HEK293 (cell line): ENCODE data around the gene ADAMTS9.

Source experiments
- CTCF ChIA-PET: fragments of 350-600 bp; formaldehyde crosslinking; extraction: SDS; loops from one replicate; lab custom pipeline; 2021; ENCODE audit warnings: antibody characterized with exemption; lab: Yijun Ruan, JAX
- POLR2A ChIA-PET: fragments of 300-600 bp; formaldehyde crosslinking; extraction: SDS; loops from one replicate; lab custom pipeline; 2020; ENCODE audit warnings: antibody characterized with exemption, inconsistent platforms; lab: Yijun Ruan, JAX
- H3K27ac ChIP-seq: fragments of 200-500 bp; sonication (Bioruptor generic); 2 replicates; pipeline ENCODE4 v1.5.1; 2014; ENCODE audit warnings: low read depth, low read length, control low read depth, inconsistent platforms; ENCODE audit errors: extremely low read depth
- H3K36me3 ChIP-seq, 2 experiments: fragments of 200-500 bp in 1 of 2; sonication (Bioruptor generic) in 1 of 2; 1 replicate in 1 of 2; 2 replicates in 1 of 2; pipeline ENCODE4 v1.5.1; 2014 to 2017; ENCODE audit warnings: inconsistent platforms in 2 of 2, low read length in 2 of 2; ENCODE audit not compliant: control insufficient read depth in 2 of 2, insufficient read depth in 1 of 2
- H3K4me1 ChIP-seq: fragments of 200-500 bp; sonication (Bioruptor generic); 2 replicates; pipeline ENCODE4 v1.5.1; 2014; ENCODE audit warnings: mild to moderate bottlenecking, low read length, inconsistent platforms; ENCODE audit not compliant: control insufficient read depth, insufficient read depth
- H3K4me3 ChIP-seq: 2 replicates; pipeline ENCODE4 v1.5.1; 2011; ENCODE audit warnings: low read depth, mild to moderate bottlenecking, control low read depth, low read length, moderate library complexity
- H3K9me3 ChIP-seq: fragments of 200-500 bp; sonication (Bioruptor generic); 2 replicates; pipeline ENCODE4 v1.5.1; 2014; ENCODE audit warnings: low read depth, low read length, inconsistent platforms; ENCODE audit not compliant: control insufficient read depth, insufficient read depth
- GLIS2 ChIP-seq: fragments of 450-650 bp; formaldehyde crosslinking; IDR thresholded peaks from 2 replicates; pipeline ENCODE4 v1.5.1; 2016; ENCODE audit warnings: missing biosample characterization, missing genetic modification characterization
- IKZF3 ChIP-seq: fragments of 450-650 bp; IDR thresholded peaks from 2 replicates; pipeline ENCODE4 v1.5.0; 2018; ENCODE audit warnings: missing biosample characterization, mild to moderate bottlenecking, missing genetic modification characterization, moderate library complexity
- KLF16 ChIP-seq: fragments of 450-650 bp; formaldehyde crosslinking; IDR thresholded peaks from 2 replicates; pipeline ENCODE4 v1.5.1; 2017; ENCODE audit warnings: missing biosample characterization, missing genetic modification characterization
- WT1 ChIP-seq: fragments of 450-650 bp; formaldehyde crosslinking; IDR thresholded peaks from 2 replicates; pipeline ENCODE4 v1.5.1; 2016; ENCODE audit warnings: missing biosample characterization, missing genetic modification characterization
- ZEB2 ChIP-seq: fragments of 450-650 bp; formaldehyde crosslinking; IDR thresholded peaks from 2 replicates; pipeline ENCODE4 v1.5.1; 2016; ENCODE audit warnings: missing biosample characterization, missing genetic modification characterization
- ZNF133 ChIP-seq: fragments of 450-650 bp; formaldehyde crosslinking; IDR thresholded peaks from 2 replicates; pipeline ENCODE4 v1.5.1; 2016; ENCODE audit warnings: missing biosample characterization, missing genetic modification characterization
- ZNF138 ChIP-seq: fragments of 450-650 bp; formaldehyde crosslinking; IDR thresholded peaks from 2 replicates; pipeline ENCODE4 v1.5.1; 2016; ENCODE audit warnings: missing biosample characterization, missing genetic modification characterization, borderline replicate concordance
- ZNF16 ChIP-seq: fragments of 450-650 bp; formaldehyde crosslinking; IDR thresholded peaks from 2 replicates; pipeline ENCODE4 v1.5.1; 2016; ENCODE audit warnings: low read depth, missing biosample characterization, missing genetic modification characterization
- ZNF19 ChIP-seq: fragments of 450-650 bp; formaldehyde crosslinking; IDR thresholded peaks from 2 replicates; pipeline ENCODE4; 2016; ENCODE audit warnings: missing biosample characterization, missing genetic modification characterization, low read depth
- ZNF202 ChIP-seq: fragments of 450-650 bp; formaldehyde crosslinking; IDR thresholded peaks from 2 replicates; pipeline ENCODE4 v1.5.1; 2016; ENCODE audit warnings: missing biosample characterization, missing genetic modification characterization, borderline replicate concordance
- ZNF211 ChIP-seq: fragments of 450-650 bp; formaldehyde crosslinking; IDR thresholded peaks from 2 replicates; pipeline ENCODE4 v1.5.1; 2016; ENCODE audit warnings: low read depth, missing biosample characterization, missing genetic modification characterization
- ZNF366 ChIP-seq: fragments of 450-650 bp; formaldehyde crosslinking; conservative IDR thresholded peaks from 2 replicates; pipeline ENCODE4 v1.5.1; 2016; ENCODE audit warnings: missing biosample characterization, missing genetic modification characterization
- ZNF521 ChIP-seq: fragments of 450-650 bp; formaldehyde crosslinking; IDR thresholded peaks from 2 replicates; pipeline ENCODE4 v1.5.1; 2017; ENCODE audit warnings: missing biosample characterization, mild to moderate bottlenecking, missing genetic modification characterization
- ZNF561 ChIP-seq: fragments of 450-650 bp; IDR thresholded peaks from 2 replicates; pipeline ENCODE4 v1.5.1; 2018; ENCODE audit warnings: missing biosample characterization, missing genetic modification characterization, borderline replicate concordance
- ZNF837 ChIP-seq: fragments of 450-650 bp; formaldehyde crosslinking; IDR thresholded peaks from 2 replicates; pipeline ENCODE4 v1.5.1; 2016; ENCODE audit warnings: missing biosample characterization, missing genetic modification characterization
- ZNF843 ChIP-seq: fragments of 450-650 bp; formaldehyde crosslinking; IDR thresholded peaks from 2 replicates; pipeline ENCODE4 v1.5.1; 2016; ENCODE audit warnings: missing biosample characterization, missing genetic modification characterization
- ZSCAN16 ChIP-seq: fragments of 450-650 bp; formaldehyde crosslinking; IDR thresholded peaks from 2 replicates; pipeline ENCODE4 v1.5.1; 2016; ENCODE audit warnings: missing biosample characterization, missing genetic modification characterization
- TF ChIP-seq, protein P1 (sequence below): fragments of 450-650 bp; formaldehyde crosslinking; IDR thresholded peaks from 2 replicates; pipeline ENCODE4 v1.5.1; 2017; ENCODE audit warnings: missing biosample characterization, missing genetic modification characterization
- TF ChIP-seq, protein P2 (sequence below): fragments of 450-650 bp; formaldehyde crosslinking; conservative IDR thresholded peaks from 2 replicates; pipeline ENCODE4 v1.5.1; 2016; ENCODE audit warnings: low read depth, missing biosample characterization, missing genetic modification characterization

ADAMTS9 gene

DNA sequence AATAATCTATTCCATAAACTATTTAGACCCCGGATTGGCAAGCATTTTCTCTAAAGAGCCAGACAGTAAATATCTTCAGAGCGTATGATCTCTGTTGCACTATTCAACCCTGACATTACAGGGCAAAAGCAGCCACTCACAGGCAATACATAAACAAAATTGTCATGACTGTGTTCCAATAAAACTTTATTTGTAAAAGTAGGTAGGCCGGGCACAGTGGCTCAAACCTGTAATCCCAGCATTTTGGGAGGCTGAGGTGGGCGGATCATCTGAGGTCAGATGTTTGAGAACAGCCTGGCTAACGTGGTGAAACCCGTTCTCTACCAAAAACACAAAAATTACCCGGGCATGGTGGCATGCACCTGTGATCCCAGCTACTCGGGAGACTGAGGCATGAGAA, 66.5 kb downstream of the ADAMTS9 start:
- ChIA-PET POLR2A (no interaction called here), CTCF (interaction anchor here (0.5 kb wide), 1 partner anchor 950 kb away, joined by 4 read pairs; no protein-coding TSS in a partner anchor)
- TF ChIP-seq ZEB2 (tag by site-specific recombination): no peak
- TF ChIP-seq ZNF133: no peak
- TF ChIP-seq ZNF521 (tag by site-specific recombination): no peak
- TF ChIP-seq ZNF837 (tag by site-specific recombination): no peak
- TF ChIP-seq, protein P1, sequence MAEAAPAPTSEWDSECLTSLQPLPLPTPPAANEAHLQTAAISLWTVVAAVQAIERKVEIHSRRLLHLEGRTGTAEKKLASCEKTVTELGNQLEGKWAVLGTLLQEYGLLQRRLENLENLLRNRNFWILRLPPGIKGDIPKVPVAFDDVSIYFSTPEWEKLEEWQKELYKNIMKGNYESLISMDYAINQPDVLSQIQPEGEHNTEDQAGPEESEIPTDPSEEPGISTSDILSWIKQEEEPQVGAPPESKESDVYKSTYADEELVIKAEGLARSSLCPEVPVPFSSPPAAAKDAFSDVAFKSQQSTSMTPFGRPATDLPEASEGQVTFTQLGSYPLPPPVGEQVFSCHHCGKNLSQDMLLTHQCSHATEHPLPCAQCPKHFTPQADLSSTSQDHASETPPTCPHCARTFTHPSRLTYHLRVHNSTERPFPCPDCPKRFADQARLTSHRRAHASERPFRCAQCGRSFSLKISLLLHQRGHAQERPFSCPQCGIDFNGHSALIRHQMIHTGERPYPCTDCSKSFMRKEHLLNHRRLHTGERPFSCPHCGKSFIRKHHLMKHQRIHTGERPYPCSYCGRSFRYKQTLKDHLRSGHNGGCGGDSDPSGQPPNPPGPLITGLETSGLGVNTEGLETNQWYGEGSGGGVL (tag by site-specific recombination): no peak
- no peak for TF ChIP-seq ZNF843 (tag by site-specific recombination)
- Histone ChIP-seq H3K4me1 (no peaks in the 10 kb centered on the region), H3K36me3 (no peaks in the 10 kb centered on the region), H3K4me3 (no peak overlapping the region), H3K9me3 (no peaks in the 10 kb centered on the region), H3K27ac (no peak overlapping the region)

DNA sequence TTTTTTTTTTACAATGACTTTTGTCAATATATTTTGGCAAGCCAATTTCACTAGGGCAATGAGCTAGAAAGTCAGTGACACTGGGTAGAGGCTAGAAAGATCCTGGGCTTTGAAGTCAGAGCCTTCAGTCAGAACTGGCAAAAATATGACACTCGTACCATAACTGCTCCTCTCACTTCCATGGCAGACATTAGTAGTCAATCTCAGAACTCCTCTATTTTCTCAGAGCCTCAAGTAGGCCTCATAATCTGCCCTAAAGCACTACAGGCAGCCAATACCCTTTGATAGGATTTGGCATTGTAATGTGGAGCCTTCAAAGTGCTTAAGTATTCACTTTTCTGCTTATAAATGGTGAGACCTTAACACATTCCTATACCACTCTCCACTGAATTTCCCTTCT, 67.8 kb downstream of the ADAMTS9 start:
- no peak for TF ChIP-seq IKZF3 (tag by site-specific recombination)
- no peak for TF ChIP-seq KLF16 (tag by site-specific recombination)
- TF ChIP-seq ZNF211 (tag by site-specific recombination): no peak
- TF ChIP-seq ZNF138 (tag by site-specific recombination): no peak
- no peak for TF ChIP-seq GLIS2
- TF ChIP-seq ZNF16: no peak
- no peak for TF ChIP-seq ZSCAN16 (tag by site-specific recombination)
- no peak for TF ChIP-seq ZNF202 (tag by site-specific recombination)
- no peak for TF ChIP-seq ZNF561
- no peak for TF ChIP-seq ZNF366 (tag by site-specific recombination)
- TF ChIP-seq WT1 (tag by site-specific recombination): no peak
- H3K36me3 ChIP-seq: no peaks in the 10 kb centered on the region
- no peak overlapping the region for H3K4me3 ChIP-seq
- H3K4me1 ChIP-seq: no peaks in the 10 kb centered on the region
- ChIA-PET POLR2A (no interaction called here), CTCF (interaction anchor here (1.0 kb wide), 1 partner anchor 89 kb away, joined by 3 read pairs; no protein-coding TSS in a partner anchor)
- no peak overlapping the region for H3K27ac ChIP-seq
- H3K9me3 ChIP-seq: no peaks in the 10 kb centered on the region

DNA sequence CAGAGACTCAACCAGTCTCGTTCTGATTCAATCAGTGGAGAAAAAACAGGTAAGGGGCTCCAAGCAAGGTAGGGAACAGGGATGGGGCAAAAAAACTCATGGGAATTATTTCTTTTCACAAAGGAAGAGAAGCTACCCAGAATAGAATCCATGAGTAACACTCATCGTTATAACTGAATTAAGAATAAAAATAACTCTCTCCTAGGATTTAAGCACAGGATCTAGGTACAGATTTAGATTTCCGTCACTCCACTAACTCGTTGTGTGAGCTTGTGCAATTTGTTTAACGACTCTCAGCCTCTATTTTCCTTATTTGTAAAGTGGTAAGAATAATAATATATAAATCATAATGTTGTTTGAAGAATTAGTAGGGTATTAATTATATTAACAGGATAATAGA, 68.6 kb downstream of the ADAMTS9 start:
- Histone ChIP-seq H3K4me3 (no peak overlapping the region), H3K9me3 (no peaks in the 10 kb centered on the region), H3K36me3 (no peaks in the 10 kb centered on the region), H3K27ac (no peak overlapping the region), H3K4me1 (no peaks in the 10 kb centered on the region)
- ChIA-PET CTCF (no interaction called here), POLR2A (no interaction called here)
- TF ChIP-seq, protein P2, sequence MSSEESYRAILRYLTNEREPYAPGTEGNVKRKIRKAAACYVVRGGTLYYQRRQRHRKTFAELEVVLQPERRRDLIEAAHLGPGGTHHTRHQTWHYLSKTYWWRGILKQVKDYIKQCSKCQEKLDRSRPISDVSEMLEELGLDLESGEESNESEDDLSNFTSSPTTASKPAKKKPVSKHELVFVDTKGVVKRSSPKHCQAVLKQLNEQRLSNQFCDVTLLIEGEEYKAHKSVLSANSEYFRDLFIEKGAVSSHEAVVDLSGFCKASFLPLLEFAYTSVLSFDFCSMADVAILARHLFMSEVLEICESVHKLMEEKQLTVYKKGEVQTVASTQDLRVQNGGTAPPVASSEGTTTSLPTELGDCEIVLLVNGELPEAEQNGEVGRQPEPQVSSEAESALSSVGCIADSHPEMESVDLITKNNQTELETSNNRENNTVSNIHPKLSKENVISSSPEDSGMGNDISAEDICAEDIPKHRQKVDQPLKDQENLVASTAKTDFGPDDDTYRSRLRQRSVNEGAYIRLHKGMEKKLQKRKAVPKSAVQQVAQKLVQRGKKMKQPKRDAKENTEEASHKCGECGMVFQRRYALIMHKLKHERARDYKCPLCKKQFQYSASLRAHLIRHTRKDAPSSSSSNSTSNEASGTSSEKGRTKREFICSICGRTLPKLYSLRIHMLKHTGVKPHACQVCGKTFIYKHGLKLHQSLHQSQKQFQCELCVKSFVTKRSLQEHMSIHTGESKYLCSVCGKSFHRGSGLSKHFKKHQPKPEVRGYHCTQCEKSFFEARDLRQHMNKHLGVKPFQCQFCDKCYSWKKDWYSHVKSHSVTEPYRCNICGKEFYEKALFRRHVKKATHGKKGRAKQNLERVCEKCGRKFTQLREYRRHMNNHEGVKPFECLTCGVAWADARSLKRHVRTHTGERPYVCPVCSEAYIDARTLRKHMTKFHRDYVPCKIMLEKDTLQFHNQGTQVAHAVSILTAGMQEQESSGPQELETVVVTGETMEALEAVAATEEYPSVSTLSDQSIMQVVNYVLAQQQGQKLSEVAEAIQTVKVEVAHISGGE (tag by site-specific recombination): no peak
- TF ChIP-seq ZNF19 (tag by site-specific recombination): no peak
